Measurements from ENCODE around the gene KIF4A. TPM values are rescaled to one million over a fixed set of nuclear protein-coding genes. Genes with fewer than 3 reads are reported as not detected.
A peak's percentile ranks its signal among the peaks of the same experiment; 100 is the strongest.
"Not testable (repeated sequence)": the region's sequence is repeated elsewhere in the genome, so short reads cannot be mapped to it uniquely, and the experiment has no call there.

Gene KIF4A
- total RNA-seq, 2 donors from 2014 or later, result 17.2 to 29.8 TPM

GRCh38 chrX:70313503-70313902, 23.6 kb downstream of the KIF4A start:
- no peak overlapping the region for H3K4me3 Mint-ChIP-seq
- no peak overlapping the region for H3K27ac Mint-ChIP-seq
- peaks cover 0 to 5% of the 10 kb centered on the region in 2 donors for H3K4me1 Mint-ChIP-seq (ENCODE audit: low read depth in 2 of 2)
- no peaks in the 10 kb centered on the region for H3K36me3 Mint-ChIP-seq
- H3K27me3 Mint-ChIP-seq, result no peaks in the 10 kb centered on the region
- no peak for DNase-seq (ENCODE audit: low spot score)
- no peaks in the 10 kb centered on the region for H3K9me3 Mint-ChIP-seq
- ATAC-seq, result no peak

DNA sequence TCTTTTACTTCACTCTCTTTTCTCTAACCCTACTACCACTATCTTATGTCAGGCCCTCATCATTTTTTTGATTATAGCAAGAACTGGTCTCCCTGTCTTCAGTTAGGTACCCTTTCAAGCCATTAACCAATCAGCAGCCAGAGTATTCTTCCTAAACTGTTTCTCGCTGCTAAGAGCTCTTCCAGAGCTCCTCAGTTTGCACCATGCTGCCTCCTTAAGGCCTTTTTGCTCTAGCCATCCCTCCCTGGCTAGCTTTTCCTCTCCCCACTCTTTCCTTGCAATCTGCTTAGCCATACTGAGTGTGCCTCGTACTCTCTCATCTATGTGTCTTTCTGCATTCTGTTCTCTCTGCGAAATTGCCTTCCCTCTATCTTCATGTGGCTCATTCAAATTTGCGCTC, 32.9 kb downstream of the KIF4A start:
- H3K4me3 Mint-ChIP-seq, result no peak overlapping the region
- no peaks in the 10 kb centered on the region for H3K4me1 Mint-ChIP-seq (ENCODE audit: low read depth in 2 of 2)
- H3K36me3 Mint-ChIP-seq, result no peaks in the 10 kb centered on the region
- no peaks in the 10 kb centered on the region for H3K9me3 Mint-ChIP-seq
- ATAC-seq (no peak), DNase-seq (ENCODE audit: low spot score) (no peak)
- no peak overlapping the region for H3K27ac Mint-ChIP-seq
- H3K27me3 Mint-ChIP-seq, result peaks cover 0 to 16% of the 10 kb centered on the region in 2 donors

DNA sequence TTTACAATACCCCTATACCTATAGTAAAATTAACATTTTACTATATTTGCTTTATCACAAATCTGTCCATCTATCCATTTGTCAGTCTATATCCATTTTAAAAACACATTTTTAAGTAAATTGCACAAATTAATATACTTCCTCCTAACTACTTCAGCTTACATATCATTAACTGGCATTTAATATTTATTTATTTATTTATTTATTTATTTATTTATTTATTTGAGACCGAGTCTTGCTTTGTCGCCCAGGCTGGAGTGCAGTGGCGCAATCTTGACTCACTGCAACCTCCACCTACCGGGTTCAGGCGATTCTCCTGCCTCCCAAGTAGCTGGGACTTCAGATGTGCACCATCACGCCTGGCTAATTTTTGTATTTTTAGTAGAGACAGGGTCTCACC, 33.7 kb downstream of the KIF4A start:
- H3K4me3 Mint-ChIP-seq; DNase-seq (ENCODE audit: low spot score); H3K27ac Mint-ChIP-seq; H3K36me3 Mint-ChIP-seq; ATAC-seq; H3K4me1 Mint-ChIP-seq (ENCODE audit: low read depth in 2 of 2); H3K9me3 Mint-ChIP-seq: not testable (repeated sequence)
- peaks cover 0 to 16% of the 10 kb centered on the region in 2 donors for H3K27me3 Mint-ChIP-seq

DNA sequence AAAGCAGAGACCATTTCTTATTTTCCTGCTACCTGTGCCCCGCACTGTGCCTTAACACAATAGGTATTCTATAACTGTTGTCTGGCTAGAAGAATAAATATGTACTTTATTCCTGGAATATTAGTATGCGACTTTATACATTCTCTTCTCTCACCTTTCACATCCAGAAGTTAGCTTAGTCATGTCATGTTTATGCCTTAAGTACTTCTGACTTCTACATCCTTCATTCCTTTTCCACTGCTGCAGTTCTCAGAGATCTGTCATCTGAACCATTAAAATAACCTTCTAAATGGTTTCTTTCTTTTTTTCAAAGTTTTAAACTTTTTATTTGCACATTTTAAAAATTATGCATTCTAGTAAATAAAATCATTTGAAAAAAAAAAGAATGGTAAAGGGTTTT, 34.4 kb downstream of the KIF4A start:
- no peaks in the 10 kb centered on the region for H3K9me3 Mint-ChIP-seq
- H3K4me3 Mint-ChIP-seq, result no peak overlapping the region
- ATAC-seq, result no peak
- H3K4me1 Mint-ChIP-seq (ENCODE audit: low read depth in 2 of 2), result no peaks in the 10 kb centered on the region
- no peaks in the 10 kb centered on the region for H3K36me3 Mint-ChIP-seq
- no peak overlapping the region for H3K27ac Mint-ChIP-seq
- no peak for DNase-seq (ENCODE audit: low spot score)
- H3K27me3 Mint-ChIP-seq, result peaks cover 0 to 16% of the 10 kb centered on the region in 2 donors

DNA sequence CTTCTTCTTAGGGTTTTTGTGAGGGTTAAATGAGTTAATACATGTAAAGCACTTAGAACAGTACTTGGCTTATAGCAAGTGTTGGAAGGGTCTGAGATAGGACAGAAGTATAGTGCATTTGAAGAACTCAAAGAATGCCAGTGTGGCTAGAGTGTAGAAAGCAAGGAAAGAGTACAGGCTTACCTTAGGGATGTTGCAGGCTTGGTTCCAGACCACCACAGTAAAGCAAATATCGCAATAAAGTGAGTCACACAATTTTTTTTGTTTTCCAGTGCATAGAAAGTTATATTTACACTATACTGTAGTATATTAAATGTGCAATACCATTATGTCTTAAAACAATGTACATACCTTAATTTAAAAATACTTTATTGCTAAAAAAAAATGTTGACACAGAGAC, 41.3 kb downstream of the KIF4A start:
- DNase-seq (ENCODE audit: low spot score) (no peak), ATAC-seq (no peak)
- Mint-ChIP-seq H3K27me3 (peaks cover 0 to 8% of the 10 kb centered on the region in 2 donors), H3K9me3 (no peaks in the 10 kb centered on the region), H3K4me3 (no peak overlapping the region), H3K36me3 (no peaks in the 10 kb centered on the region), H3K27ac (no peak overlapping the region), H3K4me1 (ENCODE audit: low read depth in 2 of 2) (no peaks in the 10 kb centered on the region)

DNA sequence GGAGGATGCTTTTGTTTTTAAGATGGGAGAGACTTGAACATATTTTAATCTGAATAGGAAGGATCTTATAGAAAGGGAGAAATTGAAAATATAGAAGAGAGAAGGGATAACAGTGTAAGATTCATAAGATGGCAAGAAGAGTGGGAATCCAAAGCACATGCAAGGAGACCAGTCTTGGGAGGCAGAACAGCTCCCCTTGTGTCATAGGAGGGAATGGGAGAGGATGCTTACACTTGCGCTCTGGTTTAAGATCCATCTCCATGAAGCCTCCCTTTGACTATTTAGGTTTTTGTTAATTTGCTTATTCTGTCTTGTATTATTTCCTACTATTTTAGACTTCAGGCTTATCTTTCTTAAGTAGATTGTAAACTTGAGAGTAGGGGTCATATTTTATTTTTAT, 42.7 kb downstream of the KIF4A start:
- no peaks in the 10 kb centered on the region for H3K9me3 Mint-ChIP-seq
- ATAC-seq (no peak), DNase-seq (ENCODE audit: low spot score) (no peak)
- no peak overlapping the region for H3K27ac Mint-ChIP-seq
- no peaks in the 10 kb centered on the region for H3K36me3 Mint-ChIP-seq
- no peak overlapping the region for H3K4me3 Mint-ChIP-seq
- no peaks in the 10 kb centered on the region for H3K4me1 Mint-ChIP-seq (ENCODE audit: low read depth in 2 of 2)
- peaks cover 0 to 4% of the 10 kb centered on the region in 2 donors for H3K27me3 Mint-ChIP-seq

DNA sequence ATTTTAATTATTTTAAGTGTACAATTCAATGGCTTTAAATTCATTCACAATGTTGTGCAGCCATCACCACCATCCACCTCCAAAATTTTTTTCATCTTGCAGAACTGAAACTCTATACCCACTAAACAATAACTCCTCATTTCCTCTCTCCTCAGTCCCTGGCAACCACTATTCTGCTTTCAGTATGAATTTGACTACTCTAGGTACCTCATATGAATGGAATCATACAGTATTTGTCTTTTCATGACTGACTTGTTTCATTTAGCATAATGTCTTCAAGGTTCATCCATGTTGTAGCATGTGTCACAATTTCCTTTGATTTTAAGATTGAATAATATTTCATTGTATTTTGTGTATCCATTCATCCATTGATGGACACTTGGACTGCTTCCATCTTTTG, 46.9 kb downstream of the KIF4A start:
- Mint-ChIP-seq H3K27ac (no peak overlapping the region), H3K9me3 (no peaks in the 10 kb centered on the region)
- no peak for DNase-seq (ENCODE audit: low spot score)

GRCh38 chrX:70338290-70338689, 48.4 kb downstream of the KIF4A start:
- Mint-ChIP-seq H3K4me3 (no peak overlapping the region), H3K27me3 (no peaks in the 10 kb centered on the region)

More for the DNA sequence above, 46.9 kb downstream of the KIF4A start:
- Mint-ChIP-seq H3K36me3 (no peaks in the 10 kb centered on the region), H3K4me1 (ENCODE audit: low read depth in 2 of 2) (no peaks in the 10 kb centered on the region), H3K4me3 (no peak overlapping the region), H3K27me3 (no peaks in the 10 kb centered on the region)
- peak; percentile 59 to 83 for ATAC-seq

DNA sequence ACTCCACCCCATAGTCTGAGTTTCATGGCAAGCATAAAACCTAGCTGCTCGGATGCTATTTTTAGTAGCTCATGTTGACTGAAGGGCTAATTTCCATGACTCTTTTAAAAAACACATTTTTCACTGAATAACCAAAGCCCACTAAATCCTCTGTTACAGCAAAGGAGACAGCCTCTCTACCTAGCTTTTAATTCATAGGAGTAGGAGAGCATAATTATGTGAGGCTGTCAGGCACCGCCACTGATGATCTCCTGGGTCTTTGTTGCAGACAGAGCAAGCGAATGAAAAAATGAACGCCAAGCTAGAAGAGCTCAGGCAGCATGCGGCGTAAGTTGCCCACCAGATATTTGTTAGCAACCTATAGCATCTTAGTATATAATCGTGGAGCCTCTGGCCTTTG, 53.5 kb downstream of the KIF4A start:
- no peaks in the 10 kb centered on the region for H3K9me3 Mint-ChIP-seq
- H3K27ac Mint-ChIP-seq, result no peak overlapping the region
- H3K4me1 Mint-ChIP-seq (ENCODE audit: low read depth in 2 of 2), result no peaks in the 10 kb centered on the region
- DNase-seq (ENCODE audit: low spot score), result no peak
- no peaks in the 10 kb centered on the region for H3K27me3 Mint-ChIP-seq
- no peaks in the 10 kb centered on the region for H3K36me3 Mint-ChIP-seq
- no peak for ATAC-seq
- H3K4me3 Mint-ChIP-seq, result no peak overlapping the region

More at GRCh38 chrX:70338290-70338689, 48.4 kb downstream of the KIF4A start:
- Mint-ChIP-seq H3K27ac (no peak overlapping the region), H3K9me3 (no peaks in the 10 kb centered on the region), H3K4me1 (ENCODE audit: low read depth in 2 of 2) (no peaks in the 10 kb centered on the region), H3K36me3 (no peaks in the 10 kb centered on the region)
- DNase-seq (ENCODE audit: low spot score) (no peak), ATAC-seq (no peak)

DNA sequence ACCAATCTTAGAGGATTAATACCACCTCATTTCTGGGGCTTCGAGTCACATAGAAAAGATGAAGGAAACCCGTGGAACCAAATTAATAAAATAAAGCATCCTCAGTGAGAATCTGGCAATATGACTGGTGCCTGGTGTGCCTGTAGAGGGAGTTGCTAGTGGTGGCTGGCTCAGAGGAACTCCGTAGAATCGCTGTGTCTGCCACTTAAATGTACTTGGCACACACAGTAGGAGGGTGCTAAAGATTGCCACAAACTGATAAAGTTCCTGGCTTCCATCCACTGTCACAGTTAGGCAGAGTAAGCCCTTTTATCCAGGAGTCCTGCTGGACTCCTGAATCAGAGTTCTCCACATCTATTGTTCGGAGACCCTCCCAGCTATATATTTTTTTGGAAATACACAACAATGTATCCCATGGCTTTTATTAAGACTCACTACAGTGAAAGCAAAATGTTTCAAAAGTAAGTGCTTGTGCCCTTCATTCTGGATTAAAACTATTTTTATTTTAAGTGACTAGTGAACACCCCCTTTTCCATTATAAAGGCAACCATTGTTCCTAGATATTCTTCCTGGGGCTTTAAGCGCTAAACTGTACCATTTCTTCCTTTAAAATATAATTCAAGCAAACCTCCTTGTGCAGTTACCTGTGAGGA, 56.6 kb downstream of the KIF4A start:
- Mint-ChIP-seq H3K4me3 (no peak overlapping the region), H3K9me3 (no peaks in the 10 kb centered on the region), H3K4me1 (ENCODE audit: low read depth in 2 of 2) (no peaks in the 10 kb centered on the region), H3K27ac (no peak overlapping the region), H3K27me3 (no peaks in the 10 kb centered on the region), H3K36me3 (no peaks in the 10 kb centered on the region)
- DNase-seq (ENCODE audit: low spot score), result no peak
- ATAC-seq, result no peak

GRCh38 chrX:70348825-70349224, 58.9 kb downstream of the KIF4A start:
- H3K27me3 Mint-ChIP-seq; H3K27ac Mint-ChIP-seq; H3K4me3 Mint-ChIP-seq; DNase-seq (ENCODE audit: low spot score); H3K9me3 Mint-ChIP-seq; H3K4me1 Mint-ChIP-seq (ENCODE audit: low read depth in 2 of 2); H3K36me3 Mint-ChIP-seq; ATAC-seq: not testable (repeated sequence)

DNA sequence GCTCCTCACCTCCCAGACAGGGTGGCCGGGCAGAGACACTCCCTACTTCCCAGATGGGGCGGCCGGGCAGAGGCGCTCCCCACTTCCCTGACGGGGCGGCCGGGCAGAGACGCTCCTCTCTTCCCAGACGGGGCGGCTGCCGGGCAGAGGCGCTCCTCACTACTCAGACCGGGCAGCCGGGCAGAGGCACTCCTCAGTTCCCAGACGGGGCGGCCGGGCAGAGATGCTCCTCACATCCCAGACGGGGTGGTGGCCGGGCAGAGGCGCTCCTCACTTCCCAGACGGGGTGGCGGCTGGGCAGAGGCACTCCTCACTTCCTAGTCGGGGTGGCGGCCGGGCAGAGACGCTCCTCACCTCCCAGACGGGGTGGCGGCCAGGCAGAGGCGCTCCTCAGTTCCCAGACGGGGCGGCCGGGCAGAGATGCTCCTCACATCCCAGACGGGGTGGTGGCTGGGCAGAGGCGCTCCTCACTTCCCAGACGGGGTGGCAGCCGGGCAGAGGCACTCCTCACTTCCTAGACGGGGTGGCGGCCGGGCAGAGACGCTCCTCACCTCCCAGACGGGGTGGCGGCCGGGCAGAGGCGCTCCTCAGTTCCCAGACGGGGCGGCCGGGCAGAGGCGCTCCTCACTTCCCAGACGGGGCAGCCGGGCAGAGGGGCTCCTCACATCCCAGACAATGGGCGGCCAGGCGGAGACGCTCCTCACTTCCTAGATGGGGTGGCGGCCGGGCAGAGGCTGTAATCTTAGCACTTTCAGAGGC, 59.6 kb downstream of the KIF4A start:
- DNase-seq (ENCODE audit: low spot score); H3K27me3 Mint-ChIP-seq; H3K4me3 Mint-ChIP-seq; H3K4me1 Mint-ChIP-seq (ENCODE audit: low read depth in 2 of 2); H3K27ac Mint-ChIP-seq; H3K36me3 Mint-ChIP-seq; H3K9me3 Mint-ChIP-seq; ATAC-seq: not testable (repeated sequence)

- no peak overlapping the region for H3K4me3 Mint-ChIP-seq
- no peaks in the 10 kb centered on the region for H3K4me1 Mint-ChIP-seq (ENCODE audit: low read depth in 2 of 2)
- H3K9me3 Mint-ChIP-seq, result no peaks in the 10 kb centered on the region
- H3K27ac Mint-ChIP-seq, result no peak overlapping the region
- no peak for DNase-seq (ENCODE audit: low spot score)
- no peaks in the 10 kb centered on the region for H3K27me3 Mint-ChIP-seq
- ATAC-seq, result no peak
- H3K36me3 Mint-ChIP-seq, result peaks cover 4% of the 10 kb centered on the region
Observed at GRCh38 chrX:70352496-70352895, 62.6 kb downstream of the KIF4A start.

DNA sequence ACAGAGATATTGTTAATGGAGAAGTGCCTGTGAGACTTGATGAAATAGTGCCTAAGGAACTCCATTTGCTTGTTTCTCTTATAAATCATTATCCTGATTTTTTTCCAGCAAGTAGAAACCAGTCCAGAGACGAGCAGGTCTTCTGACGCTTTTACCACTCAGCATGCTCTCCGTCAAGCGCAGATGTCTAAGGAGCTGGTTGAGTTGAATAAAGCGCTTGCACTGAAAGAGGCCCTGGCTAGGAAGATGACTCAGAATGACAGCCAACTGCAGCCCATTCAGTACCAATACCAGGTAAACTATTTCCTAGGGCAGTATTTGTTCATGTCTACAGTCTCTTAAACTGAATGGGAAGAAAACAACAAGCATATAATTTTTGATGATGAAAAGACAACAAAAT, 63.6 kb downstream of the KIF4A start:
- DNase-seq (ENCODE audit: low spot score) (no peak), ATAC-seq (no peak)
- no peak overlapping the region for H3K4me3 Mint-ChIP-seq
- no peaks in the 10 kb centered on the region for H3K9me3 Mint-ChIP-seq
- H3K27me3 Mint-ChIP-seq, result no peaks in the 10 kb centered on the region
- H3K27ac Mint-ChIP-seq, result no peak overlapping the region
- H3K36me3 Mint-ChIP-seq, result peaks cover 8% of the 10 kb centered on the region
- H3K4me1 Mint-ChIP-seq (ENCODE audit: low read depth in 2 of 2), result no peaks in the 10 kb centered on the region
